Esophagus mucosa (tissue), 1 donor: ENCODE results near the gene CCDC186. TPM values are rescaled to one million over a fixed set of nuclear protein-coding genes. Genes with fewer than 3 reads are reported as not detected.

ENCODE experiments used
- total RNA-seq: library from RNA; stranded (reverse); gene quantifications from one replicate; pipeline ENCODE4 v1.2.4, GENCODE V29; 2023
- donor health status: DM: yes; HTN: yes; CAD: no.

Gene CCDC186
- total RNA-seq, 1 donor from 2014 or later = 19.7 TPM

Other genes starting within 250 kb of the CCDC186 start
- 0.04 TPM for gene ADRB1, start 130.3 kb downstream of the CCDC186 start, total RNA-seq
- gene TDRD1, start 5.2 kb upstream of the CCDC186 start, total RNA-seq = not detected
- 3.5 TPM for gene VWA2, start 65.1 kb upstream of the CCDC186 start, total RNA-seq
- 22.8 TPM for gene AFAP1L2, start 230.3 kb upstream of the CCDC186 start, total RNA-seq